NCI-H1436 treated with DMSO at 0.1 percent for 48 hours (cell line): ENCODE results near the gene QTRT2.
A peak's percentile ranks its signal among the peaks of the same experiment; 100 is the strongest.

ENCODE experiments used
- DNase-seq: peaks from one replicate; lab custom pipeline; 2025; lab: John Stamatoyannopoulos, UW

QTRT2 gene

GRCh38 chr3:114056130-114057010, at the start of gene QTRT2, which contains the start of gene CCDC191:
Gene QTRT2, plus strand, starts transcription at chr3:114056737. Its CDS starts 8,521 bp downstream, at chr3:114065258.
Gene CCDC191, minus strand, starts transcription at chr3:114056526. Its CDS starts 60 bp downstream, at chr3:114056466.
- peak; percentile 99 for DNase-seq

GRCh38 chr3:114011059-114011797, 45.3 kb upstream of the QTRT2 start:
- no peak for DNase-seq

DNA sequence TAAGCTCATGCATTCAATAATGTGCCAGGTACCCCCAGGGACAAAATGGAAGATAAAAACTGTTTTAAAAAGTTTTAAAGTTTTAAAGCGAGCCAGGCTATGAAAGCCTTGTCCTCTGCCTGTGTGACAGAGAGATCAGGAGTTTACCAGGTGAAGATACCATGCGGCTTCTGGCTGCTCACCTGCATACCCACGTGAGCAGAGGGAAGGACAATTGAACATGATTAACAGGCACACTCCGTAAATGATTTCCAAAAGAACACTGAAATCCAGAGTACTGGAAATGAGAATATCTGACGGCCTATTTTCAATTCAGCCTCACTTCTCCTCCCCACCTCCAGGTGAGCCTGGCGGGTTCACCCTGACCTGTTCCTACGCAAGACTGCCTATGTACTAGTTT, 42.3 kb upstream of the QTRT2 start:
- DNase-seq = no peak

DNA sequence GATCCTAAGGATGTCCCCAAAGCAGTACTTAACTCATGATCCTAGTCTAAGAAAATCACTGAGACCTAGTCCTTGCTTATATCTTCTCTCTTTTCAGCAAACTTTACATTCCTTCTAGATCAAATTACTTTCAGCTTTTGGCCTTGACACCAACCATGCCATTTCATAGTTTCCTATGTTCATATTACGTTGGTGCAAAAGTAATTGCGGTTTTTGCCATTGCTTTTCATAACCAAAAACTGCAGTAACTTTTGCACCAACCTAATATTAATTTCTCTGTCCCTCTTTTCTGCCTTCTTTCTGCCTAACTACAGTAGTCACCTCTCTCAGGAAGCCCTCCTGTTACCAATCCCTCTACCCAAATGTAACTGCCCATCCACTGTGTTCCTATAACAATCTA, 37.1 kb upstream of the QTRT2 start:
- DNase-seq = no peak

GRCh38 chr3:114020907-114021306, 35.6 kb upstream of the QTRT2 start:
- DNase-seq = no peak

DNA sequence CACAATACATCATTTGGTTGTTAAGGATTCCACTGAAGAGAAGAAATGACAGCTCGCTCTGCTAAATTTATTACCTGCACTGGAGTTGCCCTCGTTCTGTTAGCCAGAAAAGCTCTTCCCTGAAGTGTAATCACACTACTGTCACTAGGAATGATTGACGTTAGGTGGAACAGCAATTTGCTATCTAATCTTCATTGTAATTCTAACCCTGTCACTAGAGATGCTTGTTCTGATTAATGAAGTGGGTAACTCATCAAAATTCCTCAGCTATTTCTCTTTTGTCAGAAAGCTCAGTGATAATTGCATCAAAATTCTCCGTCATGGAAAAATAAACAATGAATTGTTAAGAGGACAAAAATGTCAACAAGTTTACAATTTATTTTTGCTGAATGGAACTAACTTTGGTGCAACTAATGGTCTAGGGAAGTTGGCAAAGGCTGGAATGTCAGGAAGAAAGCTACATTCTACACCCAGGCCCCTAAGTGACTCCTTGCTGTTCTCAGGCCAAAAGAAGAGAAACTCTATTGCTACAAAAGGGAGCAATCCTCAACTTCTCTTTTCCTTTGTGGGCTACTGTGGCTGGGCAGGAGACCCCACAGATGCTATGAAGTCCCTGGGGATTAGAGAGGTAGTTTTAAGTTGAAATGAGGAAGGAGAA, 34.3 kb upstream of the QTRT2 start:
- no peak for DNase-seq

GRCh38 chr3:114025451-114025850, 31.1 kb upstream of the QTRT2 start:
- DNase-seq = no peak

DNA sequence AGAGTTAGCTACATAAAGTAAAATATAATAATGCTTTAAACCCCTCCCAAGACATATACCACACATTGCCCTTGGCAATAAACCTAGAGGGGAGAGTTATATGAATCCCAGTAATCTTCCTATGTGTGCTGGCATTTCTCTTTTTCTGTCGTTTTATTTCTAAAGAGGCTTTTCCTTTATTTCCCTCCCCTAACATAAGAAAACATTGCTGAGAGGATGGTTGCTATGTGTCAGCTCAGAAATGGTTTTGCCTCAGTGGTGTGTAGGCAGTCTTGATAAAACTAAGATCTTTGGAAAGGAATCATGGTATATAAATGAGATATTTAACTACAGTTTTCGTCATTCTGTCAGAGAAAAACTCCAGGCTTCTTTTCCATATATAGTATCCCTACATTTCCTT, 30.2 kb upstream of the QTRT2 start:
- no peak for DNase-seq

- no peak for DNase-seq
Measured at GRCh38 chr3:114033721-114034120, 22.8 kb upstream of the QTRT2 start.

GRCh38 chr3:114034211-114034610, 22.3 kb upstream of the QTRT2 start:
- no peak for DNase-seq

DNA sequence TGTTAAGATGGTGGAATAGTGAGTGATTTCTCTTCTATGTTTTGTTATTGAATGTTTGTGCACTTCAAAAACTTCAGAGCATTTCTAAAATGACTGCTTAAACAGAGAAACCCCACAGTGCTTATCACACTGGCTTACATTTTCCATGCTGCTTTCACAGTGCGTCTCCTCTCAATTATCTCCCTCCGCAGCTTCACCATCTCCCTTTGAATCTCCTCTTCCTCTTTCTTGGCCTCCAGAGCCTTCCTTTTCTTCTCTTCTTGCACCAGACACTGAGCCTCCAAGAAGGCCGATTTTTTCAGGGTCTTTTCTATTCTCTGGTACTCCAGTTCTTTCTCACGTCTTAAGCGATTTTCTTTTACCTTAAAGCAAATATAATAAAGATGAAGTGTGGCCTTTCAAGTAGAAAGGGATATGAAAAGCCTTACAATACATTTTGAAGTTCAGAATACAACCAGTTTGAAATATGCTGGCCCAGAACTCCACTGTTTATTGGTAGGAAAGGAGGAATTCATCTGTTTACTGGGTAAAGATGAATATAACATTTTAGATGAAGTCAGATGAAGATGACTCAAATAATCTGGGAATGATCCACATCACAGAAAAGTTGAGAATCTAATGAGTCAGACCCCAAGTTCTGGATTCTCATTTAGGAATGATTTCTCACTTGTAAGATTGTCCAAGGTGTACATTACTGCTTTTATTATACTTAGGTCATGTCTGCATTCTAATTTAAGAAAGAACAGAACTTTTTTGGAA, 21.6 kb upstream of the QTRT2 start:
- DNase-seq = no peak

DNA sequence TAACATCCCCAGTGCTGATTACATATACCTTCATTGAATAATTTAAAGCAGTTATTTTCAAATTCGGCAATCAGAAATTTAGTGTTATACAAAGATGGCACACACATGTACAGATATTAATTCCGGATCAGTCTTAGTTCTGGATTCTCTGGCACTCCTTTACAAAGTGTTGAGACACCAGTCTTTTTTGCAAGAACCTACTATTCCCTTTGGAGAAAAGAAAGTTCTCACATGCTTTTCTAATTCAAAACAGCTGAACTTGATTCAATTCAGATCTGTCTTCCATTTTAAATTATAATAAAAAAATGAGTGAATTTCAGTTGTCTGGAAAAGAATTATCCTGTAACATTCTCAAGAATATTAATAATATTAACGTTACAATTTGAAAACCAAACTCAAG, 20.6 kb upstream of the QTRT2 start:
- no peak for DNase-seq

GRCh38 chr3:114043205-114043604, 13.3 kb upstream of the QTRT2 start:
- no peak for DNase-seq

GRCh38 chr3:114052216-114052615, 4.3 kb upstream of the QTRT2 start:
- no peak for DNase-seq

- no peak for DNase-seq
Measured at GRCh38 chr3:114057011-114057347, 442 bp downstream of the QTRT2 start.

- no peak for DNase-seq
Measured at GRCh38 chr3:114058646-114059045, 2.1 kb downstream of the QTRT2 start.

GRCh38 chr3:114060906-114061655, 4.5 kb downstream of the QTRT2 start:
- DNase-seq = no peak

DNA sequence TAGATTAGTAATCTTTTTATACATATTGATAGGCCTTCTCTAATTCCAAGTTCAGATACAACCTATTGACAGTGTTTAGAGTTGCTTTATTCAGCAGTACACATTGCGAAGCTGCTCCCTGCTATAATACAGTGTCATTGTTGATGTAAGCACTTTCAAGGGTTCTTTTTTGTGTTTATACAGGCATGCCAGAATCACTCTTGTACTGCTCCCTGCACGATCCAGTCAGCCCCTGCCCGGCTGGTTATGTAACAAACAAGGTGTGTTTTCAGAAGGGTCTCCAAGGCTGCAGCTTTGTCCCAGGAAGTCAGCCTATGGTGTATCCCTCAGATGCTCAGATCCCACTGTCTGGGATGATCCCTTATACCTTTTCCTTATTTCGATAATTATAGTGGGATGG, 11.3 kb downstream of the QTRT2 start:
- no peak for DNase-seq

- no peak for DNase-seq
Measured at GRCh38 chr3:114068336-114068735, 11.8 kb downstream of the QTRT2 start.

GRCh38 chr3:114071786-114072185, 15.2 kb downstream of the QTRT2 start:
- DNase-seq = no peak

GRCh38 chr3:114076711-114077110, 20.2 kb downstream of the QTRT2 start:
- no peak for DNase-seq
